ENCODE data around the gene PGM3.

DNA sequence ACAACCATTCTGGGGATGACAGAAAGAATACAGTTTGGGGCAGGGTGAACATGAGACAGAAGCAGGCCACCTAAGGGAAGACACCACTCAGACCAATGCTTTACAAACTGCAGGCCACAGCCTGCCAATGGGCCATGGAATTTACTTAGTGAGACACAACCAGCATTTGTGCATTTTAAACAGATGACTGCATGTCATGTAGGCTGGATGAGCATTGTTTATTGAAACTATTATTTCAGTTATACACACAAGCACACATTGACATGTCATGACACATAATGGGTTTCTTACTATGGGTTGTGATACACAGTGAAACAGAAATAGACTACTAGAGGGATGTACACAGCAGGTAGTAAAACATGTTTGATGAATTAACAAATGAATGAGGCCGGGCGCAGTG, 8.0 kb downstream of the PGM3 start:
- TF ChIP-seq, protein P1, sequence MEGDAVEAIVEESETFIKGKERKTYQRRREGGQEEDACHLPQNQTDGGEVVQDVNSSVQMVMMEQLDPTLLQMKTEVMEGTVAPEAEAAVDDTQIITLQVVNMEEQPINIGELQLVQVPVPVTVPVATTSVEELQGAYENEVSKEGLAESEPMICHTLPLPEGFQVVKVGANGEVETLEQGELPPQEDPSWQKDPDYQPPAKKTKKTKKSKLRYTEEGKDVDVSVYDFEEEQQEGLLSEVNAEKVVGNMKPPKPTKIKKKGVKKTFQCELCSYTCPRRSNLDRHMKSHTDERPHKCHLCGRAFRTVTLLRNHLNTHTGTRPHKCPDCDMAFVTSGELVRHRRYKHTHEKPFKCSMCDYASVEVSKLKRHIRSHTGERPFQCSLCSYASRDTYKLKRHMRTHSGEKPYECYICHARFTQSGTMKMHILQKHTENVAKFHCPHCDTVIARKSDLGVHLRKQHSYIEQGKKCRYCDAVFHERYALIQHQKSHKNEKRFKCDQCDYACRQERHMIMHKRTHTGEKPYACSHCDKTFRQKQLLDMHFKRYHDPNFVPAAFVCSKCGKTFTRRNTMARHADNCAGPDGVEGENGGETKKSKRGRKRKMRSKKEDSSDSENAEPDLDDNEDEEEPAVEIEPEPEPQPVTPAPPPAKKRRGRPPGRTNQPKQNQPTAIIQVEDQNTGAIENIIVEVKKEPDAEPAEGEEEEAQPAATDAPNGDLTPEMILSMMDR (IDR thresholded peaks at IDR 0.05): no peak
- no peak for TF ChIP-seq POLR2A (IDR thresholded peaks at IDR 0.05)

Data from vagina (tissue), 2 donors.